Subcutaneous adipose tissue (tissue), 4 donors: ENCODE data around the gene AKTIP. TPM values are rescaled to one million over a fixed set of nuclear protein-coding genes. Genes with fewer than 3 reads are reported as not detected.

Source experiments
- CTCF ChIP-seq: fragments of 450-650 bp; IDR thresholded peaks from one replicate; pipeline ENCODE4 v1.5.1; 2016; ENCODE audit warnings: low read depth, mild to moderate bottlenecking, control low read depth, antibody characterized with exemption, moderate library complexity
- total RNA-seq, 4 donors: library from RNA; depleted of rRNA; stranded (reverse); fragments of >200 nt; gene quantifications; one replicate each; pipeline ENCODE4 v1.1.0, GENCODE V29; 2016

AKTIP gene
- total RNA-seq, 4 donors from 2014 or later: 28.9 to 63.9 (median 54.2) TPM

DNA sequence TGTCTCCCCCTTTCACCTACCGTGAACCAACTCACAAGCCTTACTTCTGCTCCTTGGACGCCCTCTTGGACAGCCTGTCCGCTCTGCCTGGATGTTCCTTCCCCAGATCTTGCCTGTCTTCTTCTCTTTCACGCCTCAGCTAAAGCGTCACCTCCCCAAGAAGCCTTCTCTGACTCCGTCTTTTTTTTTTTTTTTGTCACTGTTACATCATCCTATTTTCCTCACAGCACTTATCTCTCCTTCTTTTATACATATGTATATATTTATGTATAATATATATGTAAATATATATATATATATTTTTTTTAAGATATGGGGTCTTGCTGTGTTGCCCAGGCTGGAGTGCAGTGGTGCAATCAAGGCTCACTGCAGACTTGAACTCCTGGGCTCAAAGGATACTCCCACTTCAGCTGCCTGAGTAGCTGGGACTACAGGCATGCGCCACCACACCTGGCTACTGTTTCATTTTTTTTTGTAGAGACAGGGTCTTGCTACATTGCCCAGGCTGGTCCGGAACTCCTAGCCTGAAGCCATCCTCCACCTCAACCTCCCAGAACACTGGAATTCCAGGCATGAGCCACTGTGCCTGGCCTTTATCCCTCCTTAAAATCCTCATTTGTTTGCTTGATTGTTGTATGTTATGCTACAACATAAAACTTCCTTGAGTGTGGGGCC lies 16.5 kb upstream of the AKTIP start:
- no peak for TF ChIP-seq CTCF

- no peak for TF ChIP-seq CTCF
Observed at GRCh38 chr16:53518550-53519416, 15.8 kb upstream of the AKTIP start.

DNA sequence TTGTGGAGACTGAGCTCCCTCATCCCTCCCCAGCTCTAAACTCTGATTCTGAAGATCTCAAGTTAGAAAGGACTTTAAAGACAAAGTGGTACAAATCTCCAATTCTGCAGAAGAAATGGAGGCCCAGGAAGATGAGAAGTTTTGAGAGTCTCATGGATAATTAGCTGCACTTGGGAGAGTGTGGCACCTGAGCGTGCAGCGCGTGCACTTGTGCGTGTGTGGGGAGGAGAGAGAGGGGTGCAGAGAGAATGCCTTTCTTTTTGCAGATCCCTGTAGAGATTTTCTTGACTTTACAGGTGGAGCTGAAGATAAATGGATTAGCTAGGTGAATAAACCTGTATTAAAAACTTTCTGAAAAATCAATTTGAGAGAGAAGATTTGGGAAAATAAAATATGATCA lies 14.8 kb upstream of the AKTIP start:
- TF ChIP-seq CTCF: no peak

DNA sequence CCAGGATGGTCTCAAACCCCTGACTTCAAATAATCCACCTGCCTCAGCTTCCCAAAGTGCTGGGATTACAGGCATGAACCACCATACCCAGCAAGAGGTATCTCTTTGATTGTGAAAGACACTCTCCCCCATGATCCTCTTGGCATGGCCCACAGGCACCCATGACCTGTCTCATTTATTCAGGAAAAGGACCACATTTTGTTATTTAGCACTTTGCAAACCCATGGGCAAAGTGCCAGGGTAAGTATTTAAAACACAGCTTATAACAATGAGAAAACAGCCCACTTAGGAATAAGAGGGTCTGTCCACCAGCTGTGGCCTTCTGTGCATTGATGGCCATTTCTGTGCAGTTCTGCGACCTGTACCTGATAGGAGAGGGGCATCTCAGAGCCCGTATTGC lies 12.8 kb upstream of the AKTIP start:
- TF ChIP-seq CTCF: no peak

DNA sequence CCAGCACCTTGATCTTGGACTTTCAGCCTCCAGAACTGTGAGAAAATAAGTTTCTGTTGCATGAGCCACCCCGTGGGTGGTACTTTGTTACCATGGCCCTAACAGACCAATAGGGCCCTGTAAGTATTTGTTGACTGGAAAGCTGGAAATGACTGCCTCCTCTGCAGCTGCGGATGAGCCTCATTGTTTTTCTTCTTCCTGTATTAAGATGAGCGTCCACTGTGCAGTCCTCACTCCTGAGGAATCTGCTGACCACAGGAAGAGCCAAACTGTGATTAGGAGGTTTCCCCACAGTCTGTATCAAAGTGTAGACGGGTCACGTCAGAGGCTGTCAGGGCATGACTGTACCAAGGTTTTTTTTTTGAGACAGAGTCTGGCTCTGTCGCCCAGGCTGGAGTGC lies 12.2 kb upstream of the AKTIP start:
- TF ChIP-seq CTCF: no peak

- TF ChIP-seq CTCF: no peak
Observed at GRCh38 chr16:53511403-53512280, 8.6 kb upstream of the AKTIP start.

GRCh38 chr16:53511084-53511402 lies 8.0 kb upstream of the AKTIP start:
- TF ChIP-seq CTCF: no peak
